SIG-M5 (cell line): Measurements from ENCODE around the gene DLG2.

Source experiments
- DNase-seq: peaks from one replicate; lab custom pipeline; 2025; lab: John Stamatoyannopoulos, UW

The DLG2 gene

GRCh38 chr11:84471501-84471900 lies 1155.6 kb downstream of the DLG2 start:
- no peak for DNase-seq

- DNase-seq, result no peak
Observed at GRCh38 chr11:84468235-84468634, 1158.9 kb downstream of the DLG2 start.

GRCh38 chr11:84465040-84465439 lies 1162.1 kb downstream of the DLG2 start:
- no peak for DNase-seq

GRCh38 chr11:84455691-84456090 lies 1171.5 kb downstream of the DLG2 start:
- no peak for DNase-seq

GRCh38 chr11:84452211-84452610 lies 1174.9 kb downstream of the DLG2 start:
- DNase-seq, result no peak

GRCh38 chr11:84438565-84438964 lies 1188.6 kb downstream of the DLG2 start:
- no peak for DNase-seq

GRCh38 chr11:84437071-84437980 lies 1189.8 kb downstream of the DLG2 start:
- DNase-seq, result no peak

GRCh38 chr11:84430661-84431060 lies 1196.5 kb downstream of the DLG2 start:
- no peak for DNase-seq

GRCh38 chr11:84425673-84426072 lies 1201.5 kb downstream of the DLG2 start:
- DNase-seq, result no peak

GRCh38 chr11:84420271-84420670 lies 1206.9 kb downstream of the DLG2 start:
- no peak for DNase-seq

- no peak for DNase-seq
Observed at GRCh38 chr11:84419616-84420015, 1207.5 kb downstream of the DLG2 start.

- DNase-seq, result no peak
Observed at GRCh38 chr11:84414920-84415319, 1212.2 kb downstream of the DLG2 start.

- no peak for DNase-seq
Observed at GRCh38 chr11:84413549-84413948, 1213.6 kb downstream of the DLG2 start.

- no peak for DNase-seq
Observed at GRCh38 chr11:84412862-84413261, 1214.3 kb downstream of the DLG2 start.

- no peak for DNase-seq
Observed at GRCh38 chr11:84408946-84409411, 1218.2 kb downstream of the DLG2 start.

GRCh38 chr11:84407091-84407490 lies 1220.1 kb downstream of the DLG2 start:
- DNase-seq, result no peak

GRCh38 chr11:84398017-84398626 lies 1229.0 kb downstream of the DLG2 start:
- no peak for DNase-seq

GRCh38 chr11:84396521-84396920 lies 1230.6 kb downstream of the DLG2 start:
- DNase-seq, result no peak

- DNase-seq, result no peak
Observed at GRCh38 chr11:84390441-84391078, 1236.6 kb downstream of the DLG2 start.

GRCh38 chr11:84389696-84390095 lies 1237.4 kb downstream of the DLG2 start:
- DNase-seq, result no peak

- no peak for DNase-seq
Observed at GRCh38 chr11:84384731-84385130, 1242.4 kb downstream of the DLG2 start.

GRCh38 chr11:84383576-84383975 lies 1243.6 kb downstream of the DLG2 start:
- DNase-seq, result no peak

GRCh38 chr11:84381666-84382065 lies 1245.5 kb downstream of the DLG2 start:
- DNase-seq, result no peak
